ENCODE measurements around the gene ABCG2. TPM values are rescaled to one million over a fixed set of nuclear protein-coding genes. Genes with fewer than 3 reads are reported as not detected.
A peak's percentile ranks its signal among the peaks of the same experiment; 100 is the strongest.

The ABCG2 gene
- total RNA-seq, 1 donor from 2014 or later, result 37.0 TPM

DNA sequence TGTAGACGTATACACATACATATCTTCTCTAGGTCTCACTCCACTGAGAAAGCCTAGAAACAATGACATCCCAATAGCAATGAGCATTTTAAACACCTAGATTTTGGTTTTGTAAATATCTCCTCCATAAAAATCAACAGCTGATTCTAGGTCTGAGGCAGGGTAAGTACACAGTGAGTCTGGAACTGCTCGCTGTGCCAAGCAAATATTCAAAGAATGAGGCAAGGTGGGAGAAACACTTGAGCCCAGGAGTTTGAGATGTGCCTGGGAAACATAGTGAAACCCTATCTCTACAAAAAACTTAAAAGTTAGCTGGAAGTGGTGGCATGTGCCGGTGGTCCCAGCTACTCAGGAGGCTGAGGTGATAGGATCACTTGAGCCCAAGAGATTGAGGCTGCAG lies 22.2 kb downstream of the ABCG2 start:
- H3K36me3 Mint-ChIP-seq (ENCODE audit: low read depth, unreplicated experiment), result peaks cover 38% of the 10 kb centered on the region
- no peak for DNase-seq (ENCODE audit: low spot score)
- H3K4me3 Mint-ChIP-seq (ENCODE audit: unreplicated experiment), result no peak overlapping the region
- TF ChIP-seq, protein P1, sequence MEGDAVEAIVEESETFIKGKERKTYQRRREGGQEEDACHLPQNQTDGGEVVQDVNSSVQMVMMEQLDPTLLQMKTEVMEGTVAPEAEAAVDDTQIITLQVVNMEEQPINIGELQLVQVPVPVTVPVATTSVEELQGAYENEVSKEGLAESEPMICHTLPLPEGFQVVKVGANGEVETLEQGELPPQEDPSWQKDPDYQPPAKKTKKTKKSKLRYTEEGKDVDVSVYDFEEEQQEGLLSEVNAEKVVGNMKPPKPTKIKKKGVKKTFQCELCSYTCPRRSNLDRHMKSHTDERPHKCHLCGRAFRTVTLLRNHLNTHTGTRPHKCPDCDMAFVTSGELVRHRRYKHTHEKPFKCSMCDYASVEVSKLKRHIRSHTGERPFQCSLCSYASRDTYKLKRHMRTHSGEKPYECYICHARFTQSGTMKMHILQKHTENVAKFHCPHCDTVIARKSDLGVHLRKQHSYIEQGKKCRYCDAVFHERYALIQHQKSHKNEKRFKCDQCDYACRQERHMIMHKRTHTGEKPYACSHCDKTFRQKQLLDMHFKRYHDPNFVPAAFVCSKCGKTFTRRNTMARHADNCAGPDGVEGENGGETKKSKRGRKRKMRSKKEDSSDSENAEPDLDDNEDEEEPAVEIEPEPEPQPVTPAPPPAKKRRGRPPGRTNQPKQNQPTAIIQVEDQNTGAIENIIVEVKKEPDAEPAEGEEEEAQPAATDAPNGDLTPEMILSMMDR (IDR thresholded peaks at IDR 0.05; ENCODE audit: unreplicated experiment), result no peak
- no peaks in the 10 kb centered on the region for H3K27me3 Mint-ChIP-seq (ENCODE audit: unreplicated experiment)
- peaks cover 6% of the 10 kb centered on the region for H3K4me1 Mint-ChIP-seq (ENCODE audit: unreplicated experiment)
- H3K27ac Mint-ChIP-seq (ENCODE audit: unreplicated experiment), result no peak overlapping the region
- no peaks in the 10 kb centered on the region for H3K9me3 Mint-ChIP-seq (ENCODE audit: unreplicated experiment)

DNA sequence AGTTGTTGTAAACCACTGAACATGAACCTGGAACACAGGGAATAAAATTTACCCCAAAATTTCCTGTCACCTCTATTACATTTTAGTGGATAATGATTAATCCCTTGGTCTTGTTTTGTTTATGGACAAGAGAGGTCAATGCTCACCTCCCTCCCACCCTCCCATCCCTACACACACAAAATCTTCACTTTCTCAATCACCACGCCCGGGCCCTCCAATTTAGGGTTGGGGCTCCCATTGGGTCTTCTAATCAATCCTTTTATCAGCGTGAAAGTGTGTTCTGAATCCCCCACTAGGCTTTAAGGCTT lies 23.1 kb downstream of the ABCG2 start:
- no peak overlapping the region for H3K4me3 Mint-ChIP-seq (ENCODE audit: unreplicated experiment)
- TF ChIP-seq, protein P1 (IDR thresholded peaks at IDR 0.05; ENCODE audit: unreplicated experiment), result no peak
- no peak overlapping the region for H3K27ac Mint-ChIP-seq (ENCODE audit: unreplicated experiment)
- H3K27me3 Mint-ChIP-seq (ENCODE audit: unreplicated experiment), result no peaks in the 10 kb centered on the region
- peaks cover 8% of the 10 kb centered on the region for H3K4me1 Mint-ChIP-seq (ENCODE audit: unreplicated experiment)
- no peaks in the 10 kb centered on the region for H3K9me3 Mint-ChIP-seq (ENCODE audit: unreplicated experiment)
- DNase-seq (ENCODE audit: low spot score), result no peak
- peaks cover 47% of the 10 kb centered on the region for H3K36me3 Mint-ChIP-seq (ENCODE audit: low read depth, unreplicated experiment)

DNA sequence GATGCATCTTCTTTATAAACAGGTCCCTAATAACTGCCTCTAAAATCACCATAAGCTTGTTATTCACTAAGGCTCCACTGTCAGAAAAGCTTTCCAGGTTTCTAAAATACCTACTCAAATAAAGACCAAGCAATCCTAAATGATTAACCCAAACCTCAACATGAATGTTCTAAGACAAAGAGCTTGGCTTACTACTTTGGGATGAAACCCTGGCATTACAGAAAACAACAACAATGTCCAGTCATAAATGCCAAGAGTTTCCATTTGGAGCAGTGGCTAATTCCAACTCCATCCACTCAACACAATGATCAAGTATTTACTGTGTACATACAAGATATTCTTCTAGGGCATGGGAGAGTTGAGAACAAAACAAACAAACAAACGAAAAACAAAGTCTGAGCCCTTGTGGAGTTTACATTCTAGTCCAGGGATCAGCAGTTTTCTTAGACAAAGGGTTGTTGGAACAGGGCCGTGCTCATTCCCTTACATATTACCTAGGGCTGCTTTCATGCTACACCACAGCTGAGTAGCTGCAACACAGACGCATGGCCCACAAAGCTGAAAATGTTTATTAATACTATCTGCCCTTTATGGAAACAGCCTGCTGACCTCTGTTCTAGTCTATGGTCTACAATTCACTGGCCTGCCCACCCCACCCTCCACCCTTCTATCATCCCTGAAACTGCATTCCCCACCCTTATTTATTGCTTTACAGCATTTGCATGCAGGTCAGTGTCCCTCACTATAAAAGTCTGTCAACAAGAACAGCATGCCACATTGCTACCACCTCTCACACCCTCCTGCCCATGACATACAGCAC lies 23.7 kb downstream of the ABCG2 start:
- peaks cover 50% of the 10 kb centered on the region for H3K36me3 Mint-ChIP-seq (ENCODE audit: low read depth, unreplicated experiment)
- H3K4me3 Mint-ChIP-seq (ENCODE audit: unreplicated experiment), result no peak overlapping the region
- DNase-seq (ENCODE audit: low spot score), result no peak
- no peaks in the 10 kb centered on the region for H3K27me3 Mint-ChIP-seq (ENCODE audit: unreplicated experiment)
- TF ChIP-seq, protein P1 (IDR thresholded peaks at IDR 0.05; ENCODE audit: unreplicated experiment), result no peak
- peaks cover 8% of the 10 kb centered on the region for H3K4me1 Mint-ChIP-seq (ENCODE audit: unreplicated experiment)
- H3K27ac Mint-ChIP-seq (ENCODE audit: unreplicated experiment), result no peak overlapping the region
- no peaks in the 10 kb centered on the region for H3K9me3 Mint-ChIP-seq (ENCODE audit: unreplicated experiment)

DNA sequence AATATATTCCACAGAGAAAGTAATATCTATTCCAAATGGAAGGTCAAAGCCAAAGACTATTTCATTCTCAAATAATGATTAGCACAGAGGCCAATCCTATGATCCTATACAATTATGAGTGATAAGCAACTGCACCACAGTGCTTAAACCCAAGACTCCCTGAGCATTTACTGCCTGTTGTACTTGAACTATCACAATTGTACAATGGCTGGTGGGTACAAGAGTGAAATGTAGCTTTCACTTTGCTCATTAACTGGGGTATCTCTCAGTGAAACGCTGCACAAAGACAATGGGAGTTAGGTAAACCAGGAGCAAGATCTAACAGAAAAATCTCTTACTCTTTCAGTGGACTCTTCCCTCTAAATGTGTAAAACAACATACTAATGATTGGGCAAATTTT lies 24.3 kb downstream of the ABCG2 start:
- no peaks in the 10 kb centered on the region for H3K27me3 Mint-ChIP-seq (ENCODE audit: unreplicated experiment)
- DNase-seq (ENCODE audit: low spot score), result no peak
- peaks cover 51% of the 10 kb centered on the region for H3K36me3 Mint-ChIP-seq (ENCODE audit: low read depth, unreplicated experiment)
- H3K4me1 Mint-ChIP-seq (ENCODE audit: unreplicated experiment), result peaks cover 8% of the 10 kb centered on the region
- no peak overlapping the region for H3K4me3 Mint-ChIP-seq (ENCODE audit: unreplicated experiment)
- no peak overlapping the region for H3K27ac Mint-ChIP-seq (ENCODE audit: unreplicated experiment)
- H3K9me3 Mint-ChIP-seq (ENCODE audit: unreplicated experiment), result no peaks in the 10 kb centered on the region
- TF ChIP-seq, protein P1 (IDR thresholded peaks at IDR 0.05; ENCODE audit: unreplicated experiment), result no peak

DNA sequence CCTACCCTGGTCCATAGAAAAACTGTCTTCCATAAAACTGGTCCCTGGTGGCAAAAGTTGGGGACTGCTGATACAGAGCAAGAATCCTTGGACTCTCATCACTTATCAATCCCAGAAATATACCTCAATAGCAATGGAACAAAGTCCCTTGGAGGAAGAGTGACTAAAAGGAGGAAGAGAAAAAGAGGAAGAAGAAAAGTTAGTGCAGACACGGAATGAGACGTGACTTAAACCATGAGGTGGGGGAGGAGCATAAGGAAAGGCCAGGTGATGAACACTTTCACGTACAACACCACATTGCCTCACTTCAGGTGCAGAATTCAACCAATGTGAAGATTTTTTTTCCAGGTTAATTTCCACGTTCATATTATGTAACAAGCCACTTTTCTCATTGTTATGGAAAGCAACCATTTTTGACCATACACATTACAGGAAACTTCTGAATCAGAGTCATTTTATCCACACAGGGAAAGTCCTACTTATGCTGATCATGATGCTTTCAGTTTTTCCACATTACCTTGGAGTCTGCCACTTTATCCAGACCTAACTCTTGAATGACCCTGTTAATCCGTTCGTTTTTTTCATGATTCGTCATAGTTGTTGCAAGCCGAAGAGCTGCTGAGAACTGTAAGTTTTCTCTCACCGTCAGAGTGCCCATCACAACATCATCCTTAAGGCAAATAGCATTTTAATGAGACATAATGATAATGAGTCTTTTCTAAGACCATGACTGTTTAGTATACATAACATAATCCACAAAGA lies 27.7 kb downstream of the ABCG2 start:
- Mint-ChIP-seq H3K4me3 (ENCODE audit: unreplicated experiment) (peak overlapping the region; percentile 56), H3K36me3 (ENCODE audit: low read depth, unreplicated experiment) (peaks cover 49% of the 10 kb centered on the region), H3K27me3 (ENCODE audit: unreplicated experiment) (no peaks in the 10 kb centered on the region), H3K27ac (ENCODE audit: unreplicated experiment) (no peak overlapping the region), H3K9me3 (ENCODE audit: unreplicated experiment) (no peaks in the 10 kb centered on the region), H3K4me1 (ENCODE audit: unreplicated experiment) (peaks cover 2% of the 10 kb centered on the region)
- DNase-seq (ENCODE audit: low spot score), result no peak
- TF ChIP-seq, protein P1 (IDR thresholded peaks at IDR 0.05; ENCODE audit: unreplicated experiment), result no peak

Data from endothelial cell (in vitro differentiated cells).